Measurements from ENCODE around the gene ARHGAP27.

The ARHGAP27 gene

GRCh38 chr17:45363498-45363897, 69.2 kb downstream of the ARHGAP27 start:
- no peak for ATAC-seq
- no peak for TF ChIP-seq TCF4 (CRISPR knock-in tag; IDR thresholded peaks at IDR 0.05; ENCODE audit: borderline replicate concordance)
- no peak for TF ChIP-seq ZFP30 (CRISPR knock-in tag; IDR thresholded peaks at IDR 0.05)
- TF ChIP-seq CSDC2 (CRISPR knock-in tag; IDR thresholded peaks at IDR 0.05), result no peak
- TF ChIP-seq TOX (CRISPR knock-in tag; IDR thresholded peaks at IDR 0.05; ENCODE audit: borderline replicate concordance), result no peak
- no peak for TF ChIP-seq GLIS3 (CRISPR knock-in tag; IDR thresholded peaks at IDR 0.05)
- TF ChIP-seq, protein P1, sequence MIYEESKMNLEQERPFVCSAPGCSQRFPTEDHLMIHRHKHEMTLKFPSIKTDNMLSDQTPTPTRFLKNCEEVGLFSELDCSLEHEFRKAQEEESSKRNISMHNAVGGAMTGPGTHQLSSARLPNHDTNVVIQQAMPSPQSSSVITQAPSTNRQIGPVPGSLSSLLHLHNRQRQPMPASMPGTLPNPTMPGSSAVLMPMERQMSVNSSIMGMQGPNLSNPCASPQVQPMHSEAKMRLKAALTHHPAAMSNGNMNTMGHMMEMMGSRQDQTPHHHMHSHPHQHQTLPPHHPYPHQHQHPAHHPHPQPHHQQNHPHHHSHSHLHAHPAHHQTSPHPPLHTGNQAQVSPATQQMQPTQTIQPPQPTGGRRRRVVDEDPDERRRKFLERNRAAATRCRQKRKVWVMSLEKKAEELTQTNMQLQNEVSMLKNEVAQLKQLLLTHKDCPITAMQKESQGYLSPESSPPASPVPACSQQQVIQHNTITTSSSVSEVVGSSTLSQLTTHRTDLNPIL (CRISPR knock-in tag; IDR thresholded peaks at IDR 0.05; ENCODE audit: low read depth), result no peak
- TF ChIP-seq ZNF70 (CRISPR knock-in tag; IDR thresholded peaks at IDR 0.05), result no peak
- TF ChIP-seq ZNF565 (CRISPR knock-in tag; conservative IDR thresholded peaks at IDR 0.05; ENCODE audit: low read depth), result no peak
- no peak for TF ChIP-seq POU6F1 (CRISPR knock-in tag; IDR thresholded peaks at IDR 0.05; ENCODE audit: borderline replicate concordance, low read depth)
- TF ChIP-seq, protein P2, sequence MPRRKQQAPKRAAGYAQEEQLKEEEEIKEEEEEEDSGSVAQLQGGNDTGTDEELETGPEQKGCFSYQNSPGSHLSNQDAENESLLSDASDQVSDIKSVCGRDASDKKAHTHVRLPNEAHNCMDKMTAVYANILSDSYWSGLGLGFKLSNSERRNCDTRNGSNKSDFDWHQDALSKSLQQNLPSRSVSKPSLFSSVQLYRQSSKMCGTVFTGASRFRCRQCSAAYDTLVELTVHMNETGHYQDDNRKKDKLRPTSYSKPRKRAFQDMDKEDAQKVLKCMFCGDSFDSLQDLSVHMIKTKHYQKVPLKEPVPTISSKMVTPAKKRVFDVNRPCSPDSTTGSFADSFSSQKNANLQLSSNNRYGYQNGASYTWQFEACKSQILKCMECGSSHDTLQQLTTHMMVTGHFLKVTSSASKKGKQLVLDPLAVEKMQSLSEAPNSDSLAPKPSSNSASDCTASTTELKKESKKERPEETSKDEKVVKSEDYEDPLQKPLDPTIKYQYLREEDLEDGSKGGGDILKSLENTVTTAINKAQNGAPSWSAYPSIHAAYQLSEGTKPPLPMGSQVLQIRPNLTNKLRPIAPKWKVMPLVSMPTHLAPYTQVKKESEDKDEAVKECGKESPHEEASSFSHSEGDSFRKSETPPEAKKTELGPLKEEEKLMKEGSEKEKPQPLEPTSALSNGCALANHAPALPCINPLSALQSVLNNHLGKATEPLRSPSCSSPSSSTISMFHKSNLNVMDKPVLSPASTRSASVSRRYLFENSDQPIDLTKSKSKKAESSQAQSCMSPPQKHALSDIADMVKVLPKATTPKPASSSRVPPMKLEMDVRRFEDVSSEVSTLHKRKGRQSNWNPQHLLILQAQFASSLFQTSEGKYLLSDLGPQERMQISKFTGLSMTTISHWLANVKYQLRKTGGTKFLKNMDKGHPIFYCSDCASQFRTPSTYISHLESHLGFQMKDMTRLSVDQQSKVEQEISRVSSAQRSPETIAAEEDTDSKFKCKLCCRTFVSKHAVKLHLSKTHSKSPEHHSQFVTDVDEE (CRISPR knock-in tag; IDR thresholded peaks at IDR 0.05), result no peak
- TF ChIP-seq, protein P3, sequence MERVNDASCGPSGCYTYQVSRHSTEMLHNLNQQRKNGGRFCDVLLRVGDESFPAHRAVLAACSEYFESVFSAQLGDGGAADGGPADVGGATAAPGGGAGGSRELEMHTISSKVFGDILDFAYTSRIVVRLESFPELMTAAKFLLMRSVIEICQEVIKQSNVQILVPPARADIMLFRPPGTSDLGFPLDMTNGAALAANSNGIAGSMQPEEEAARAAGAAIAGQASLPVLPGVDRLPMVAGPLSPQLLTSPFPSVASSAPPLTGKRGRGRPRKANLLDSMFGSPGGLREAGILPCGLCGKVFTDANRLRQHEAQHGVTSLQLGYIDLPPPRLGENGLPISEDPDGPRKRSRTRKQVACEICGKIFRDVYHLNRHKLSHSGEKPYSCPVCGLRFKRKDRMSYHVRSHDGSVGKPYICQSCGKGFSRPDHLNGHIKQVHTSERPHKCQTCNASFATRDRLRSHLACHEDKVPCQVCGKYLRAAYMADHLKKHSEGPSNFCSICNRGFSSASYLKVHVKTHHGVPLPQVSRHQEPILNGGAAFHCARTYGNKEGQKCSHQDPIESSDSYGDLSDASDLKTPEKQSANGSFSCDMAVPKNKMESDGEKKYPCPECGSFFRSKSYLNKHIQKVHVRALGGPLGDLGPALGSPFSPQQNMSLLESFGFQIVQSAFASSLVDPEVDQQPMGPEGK (CRISPR knock-in tag; IDR thresholded peaks at IDR 0.05; ENCODE audit: borderline replicate concordance), result no peak

DNA sequence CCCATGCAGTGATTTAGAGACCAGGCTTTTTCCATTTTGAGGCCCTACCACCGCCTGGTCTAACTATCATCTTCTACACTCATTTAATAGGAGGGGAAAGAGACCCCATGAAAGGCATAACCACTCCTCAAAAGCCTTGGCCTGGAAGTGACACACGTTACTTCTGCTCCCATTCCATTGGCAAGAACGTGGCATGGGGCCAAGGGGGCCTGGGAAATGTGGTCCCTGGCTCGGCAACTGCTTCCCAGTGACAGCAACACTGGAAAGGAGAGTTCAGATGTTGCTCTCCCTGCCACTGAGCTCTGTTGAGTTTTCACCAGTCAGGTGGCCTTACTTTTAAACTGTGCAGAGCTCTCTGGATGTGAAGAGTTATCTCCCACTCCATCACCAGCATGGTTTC, 70.7 kb downstream of the ARHGAP27 start:
- no peak for ATAC-seq
- TF ChIP-seq ISL1 (CRISPR knock-in tag; IDR thresholded peaks at IDR 0.05), result no peak
- no peak for TF ChIP-seq TCF4 (CRISPR knock-in tag; IDR thresholded peaks at IDR 0.05; ENCODE audit: borderline replicate concordance)
- TF ChIP-seq BACH2 (CRISPR knock-in tag; IDR thresholded peaks at IDR 0.05; ENCODE audit: borderline replicate concordance), result no peak
- TF ChIP-seq ZFP3 (CRISPR knock-in tag; IDR thresholded peaks at IDR 0.05), result no peak
- no peak for TF ChIP-seq GLIS3 (CRISPR knock-in tag; IDR thresholded peaks at IDR 0.05)
- TF ChIP-seq POU6F1 (CRISPR knock-in tag; IDR thresholded peaks at IDR 0.05; ENCODE audit: borderline replicate concordance, low read depth), result no peak
- no peak for TF ChIP-seq OSR1 (CRISPR knock-in tag; IDR thresholded peaks at IDR 0.05)
- TF ChIP-seq, protein P4, sequence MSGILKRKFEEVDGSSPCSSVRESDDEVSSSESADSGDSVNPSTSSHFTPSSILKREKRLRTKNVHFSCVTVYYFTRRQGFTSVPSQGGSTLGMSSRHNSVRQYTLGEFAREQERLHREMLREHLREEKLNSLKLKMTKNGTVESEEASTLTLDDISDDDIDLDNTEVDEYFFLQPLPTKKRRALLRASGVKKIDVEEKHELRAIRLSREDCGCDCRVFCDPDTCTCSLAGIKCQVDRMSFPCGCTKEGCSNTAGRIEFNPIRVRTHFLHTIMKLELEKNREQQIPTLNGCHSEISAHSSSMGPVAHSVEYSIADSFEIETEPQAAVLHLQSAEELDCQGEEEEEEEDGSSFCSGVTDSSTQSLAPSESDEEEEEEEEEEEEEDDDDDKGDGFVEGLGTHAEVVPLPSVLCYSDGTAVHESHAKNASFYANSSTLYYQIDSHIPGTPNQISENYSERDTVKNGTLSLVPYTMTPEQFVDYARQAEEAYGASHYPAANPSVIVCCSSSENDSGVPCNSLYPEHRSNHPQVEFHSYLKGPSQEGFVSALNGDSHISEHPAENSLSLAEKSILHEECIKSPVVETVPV (CRISPR knock-in tag; IDR thresholded peaks at IDR 0.05), result no peak
- TF ChIP-seq, protein P2 (CRISPR knock-in tag; IDR thresholded peaks at IDR 0.05), result no peak
- TF ChIP-seq CSDC2 (CRISPR knock-in tag; IDR thresholded peaks at IDR 0.05), result no peak
- no peak for TF ChIP-seq ZC3H10 (CRISPR knock-in tag; IDR thresholded peaks at IDR 0.05)
